ENCODE measurements around the gene NEK4.

Gene NEK4

GRCh38 chr3:52783211-52783555 lies 12.4 kb upstream of the NEK4 start:
- TF ChIP-seq CTCF (IDR thresholded peaks at IDR 0.05; ENCODE audit: low read depth, low read length) = no peak
- DNase-seq (ENCODE audit: extremely low read depth, low read depth) = no peak

- no peak for DNase-seq (ENCODE audit: extremely low read depth, low read depth)
- no peak for TF ChIP-seq CTCF (IDR thresholded peaks at IDR 0.05; ENCODE audit: low read depth, low read length)
These were observed 11.9 kb upstream of the NEK4 start for GRCh38 chr3:52782412-52783210.

GRCh38 chr3:52781741-52782140 lies 11.0 kb upstream of the NEK4 start:
- no peak for DNase-seq (ENCODE audit: extremely low read depth, low read depth)
- TF ChIP-seq CTCF (IDR thresholded peaks at IDR 0.05; ENCODE audit: low read depth, low read length) = no peak

- TF ChIP-seq CTCF (IDR thresholded peaks at IDR 0.05; ENCODE audit: low read depth, low read length) = no peak
- no peak for DNase-seq (ENCODE audit: extremely low read depth, low read depth)
These were observed 9.3 kb upstream of the NEK4 start for GRCh38 chr3:52779837-52780585.

GRCh38 chr3:52779011-52779836 lies 8.5 kb upstream of the NEK4 start:
- no peak for TF ChIP-seq CTCF (IDR thresholded peaks at IDR 0.05; ENCODE audit: low read depth, low read length)
- no peak for DNase-seq (ENCODE audit: extremely low read depth, low read depth)

GRCh38 chr3:52777959-52778805 lies 7.4 kb upstream of the NEK4 start:
- no peak for DNase-seq (ENCODE audit: extremely low read depth, low read depth)
- TF ChIP-seq CTCF (IDR thresholded peaks at IDR 0.05; ENCODE audit: low read depth, low read length) = no peak

Measured in AG09319 (cell line).